Glutamatergic neuron (in vitro differentiated cells): Measurements from ENCODE around the gene ADRA2B. TPM values are rescaled to one million over a fixed set of nuclear protein-coding genes. Genes with fewer than 3 reads are reported as not detected.

ENCODE experiments used
- DNase-seq: peaks from one replicate; pipeline ENCODE4 v3.0.0; 2022
- H3K27ac Mint-ChIP-seq: one replicate; pipeline ENCODE4 v1.8.0; 2020; ENCODE audit warnings: mild to moderate bottlenecking, mixed read lengths, inconsistent platforms; ENCODE audit not compliant: unreplicated experiment
- H3K27me3 Mint-ChIP-seq: one replicate; pipeline ENCODE4 v1.8.0; 2020; ENCODE audit warnings: mild to moderate bottlenecking, moderate library complexity, mixed read lengths, inconsistent platforms; ENCODE audit not compliant: unreplicated experiment
- H3K36me3 Mint-ChIP-seq: one replicate; pipeline ENCODE4 v1.8.0; 2020; ENCODE audit warnings: mild to moderate bottlenecking, mixed read lengths, inconsistent platforms; ENCODE audit not compliant: unreplicated experiment
- H3K4me1 Mint-ChIP-seq: one replicate; pipeline ENCODE4 v1.8.0; 2020; ENCODE audit warnings: mild to moderate bottlenecking, low read depth, mixed read lengths, inconsistent platforms; ENCODE audit not compliant: unreplicated experiment
- H3K4me3 Mint-ChIP-seq: one replicate; pipeline ENCODE4 v1.8.0; 2020; ENCODE audit warnings: mild to moderate bottlenecking, mixed read lengths, inconsistent platforms; ENCODE audit not compliant: unreplicated experiment
- H3K9me3 Mint-ChIP-seq: one replicate; pipeline ENCODE4 v1.8.0; 2020; ENCODE audit warnings: mild to moderate bottlenecking, moderate library complexity, mixed read lengths, inconsistent platforms; ENCODE audit not compliant: unreplicated experiment
- CTCF ChIP-seq: fragments of 200-600 bp; sonication (generic); IDR thresholded peaks from one replicate; pipeline ENCODE4 v1.5.0; 2021; ENCODE audit not compliant: partially characterized antibody, unreplicated experiment
- long read RNA-seq: library from polyadenylated mRNA; unstranded; transcript quantifications from one replicate; pipeline ENCODE4 v2.0.0, GENCODE V29; 2020; ENCODE audit not compliant: unreplicated experiment
- total RNA-seq: library from RNA; stranded (reverse); fragmentation: NEBNext Ultra II Directional; extraction: Animal tissue kit (Norgen Biotek cat#: 25700); gene quantifications from one replicate; pipeline ENCODE4 v1.2.1, GENCODE V29; 2021; ENCODE audit not compliant: unreplicated experiment

ADRA2B gene
- 0.91 TPM for total RNA-seq
- long read RNA-seq, partial matches to known transcripts = 0 of 1 reads
- long read RNA-seq, other reads (novel, unspliced or antisense) = 0 of 1 reads

- H3K36me3 Mint-ChIP-seq = peaks cover 12% of the 10 kb centered on the region
These were observed at the start of gene ADRA2B for GRCh38 chr2:96116424-96116878. TSS of gene ADRA2B (minus strand) at chr2:96116571. CDS start at chr2:96116149, 422 bp downstream.

GRCh38 chr2:96164459-96165184 lies 48.3 kb upstream of the ADRA2B start:
- H3K27ac Mint-ChIP-seq = peak overlapping the region; percentile 62
- H3K9me3 Mint-ChIP-seq = peaks cover 8% of the 10 kb centered on the region
- peaks cover 7% of the 10 kb centered on the region for H3K36me3 Mint-ChIP-seq
- TF ChIP-seq CTCF = no peak
- no peak for DNase-seq
- no peak overlapping the region for H3K4me3 Mint-ChIP-seq
- peaks cover 9% of the 10 kb centered on the region for H3K4me1 Mint-ChIP-seq
- peaks cover 11% of the 10 kb centered on the region for H3K27me3 Mint-ChIP-seq

More at GRCh38 chr2:96116424-96116878, at the start of gene ADRA2B:
- TF ChIP-seq CTCF = no peak
- Mint-ChIP-seq H3K4me1 (peaks cover 2% of the 10 kb centered on the region), H3K9me3 (peaks cover 10% of the 10 kb centered on the region), H3K4me3 (peak within 1 kb of the TSS; percentile 57), H3K27ac (no peak within 1 kb of the TSS), H3K27me3 (peaks cover 21% of the 10 kb centered on the region)
- peak; percentile 73 for DNase-seq

- Mint-ChIP-seq H3K9me3 (peaks cover 4% of the 10 kb centered on the region), H3K4me1 (peaks cover 9% of the 10 kb centered on the region), H3K27ac (peak overlapping the region; percentile 62), H3K27me3 (peaks cover 14% of the 10 kb centered on the region), H3K36me3 (peaks cover 7% of the 10 kb centered on the region), H3K4me3 (no peak overlapping the region)
- DNase-seq = no peak
- no peak for TF ChIP-seq CTCF
These were observed 47.5 kb upstream of the ADRA2B start for GRCh38 chr2:96163768-96164429.

- Mint-ChIP-seq H3K27ac (peak overlapping the region; percentile 43), H3K4me1 (peaks cover 9% of the 10 kb centered on the region)
These were observed 47.0 kb upstream of the ADRA2B start for GRCh38 chr2:96163415-96163767.

More at GRCh38 chr2:96163415-96163767, 47.0 kb upstream of the ADRA2B start:
- no peak for TF ChIP-seq CTCF
- no peak for DNase-seq
- H3K9me3 Mint-ChIP-seq = peaks cover 4% of the 10 kb centered on the region
- peaks cover 7% of the 10 kb centered on the region for H3K36me3 Mint-ChIP-seq
- H3K27me3 Mint-ChIP-seq = peaks cover 15% of the 10 kb centered on the region
- H3K4me3 Mint-ChIP-seq = no peak overlapping the region
